ENCODE measurements around the gene CADPS2.

DNA sequence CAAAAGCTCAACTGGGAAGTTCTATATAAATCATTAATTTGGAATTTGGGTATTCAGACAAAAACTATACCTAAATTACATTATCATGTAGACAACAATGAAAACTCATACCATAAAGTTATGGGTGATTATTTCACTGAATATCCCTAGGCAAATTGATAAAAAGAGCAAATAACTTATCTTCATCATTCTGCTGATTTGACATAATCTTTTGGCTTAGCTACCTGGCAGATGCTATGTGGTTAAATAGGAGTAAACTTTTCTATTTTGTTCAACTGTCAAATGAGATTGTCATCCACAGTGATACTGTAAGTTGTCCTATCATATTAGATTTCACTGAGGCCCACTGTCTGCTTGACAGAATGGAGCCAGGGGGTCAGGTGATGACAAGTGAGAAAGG, 432.8 kb downstream of the CADPS2 start:
- TF ChIP-seq, protein P1, sequence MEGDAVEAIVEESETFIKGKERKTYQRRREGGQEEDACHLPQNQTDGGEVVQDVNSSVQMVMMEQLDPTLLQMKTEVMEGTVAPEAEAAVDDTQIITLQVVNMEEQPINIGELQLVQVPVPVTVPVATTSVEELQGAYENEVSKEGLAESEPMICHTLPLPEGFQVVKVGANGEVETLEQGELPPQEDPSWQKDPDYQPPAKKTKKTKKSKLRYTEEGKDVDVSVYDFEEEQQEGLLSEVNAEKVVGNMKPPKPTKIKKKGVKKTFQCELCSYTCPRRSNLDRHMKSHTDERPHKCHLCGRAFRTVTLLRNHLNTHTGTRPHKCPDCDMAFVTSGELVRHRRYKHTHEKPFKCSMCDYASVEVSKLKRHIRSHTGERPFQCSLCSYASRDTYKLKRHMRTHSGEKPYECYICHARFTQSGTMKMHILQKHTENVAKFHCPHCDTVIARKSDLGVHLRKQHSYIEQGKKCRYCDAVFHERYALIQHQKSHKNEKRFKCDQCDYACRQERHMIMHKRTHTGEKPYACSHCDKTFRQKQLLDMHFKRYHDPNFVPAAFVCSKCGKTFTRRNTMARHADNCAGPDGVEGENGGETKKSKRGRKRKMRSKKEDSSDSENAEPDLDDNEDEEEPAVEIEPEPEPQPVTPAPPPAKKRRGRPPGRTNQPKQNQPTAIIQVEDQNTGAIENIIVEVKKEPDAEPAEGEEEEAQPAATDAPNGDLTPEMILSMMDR (IDR thresholded peaks at IDR 0.05), result no peak
- no peak for TF ChIP-seq POLR2A (IDR thresholded peaks at IDR 0.05)
